ENCODE measurements around the gene RNF130.
"Not testable (repeated sequence)": the region's sequence is repeated elsewhere in the genome, so short reads cannot be mapped to it uniquely, and the experiment has no call there.

RNF130 gene

GRCh38 chr5:180102636-180103035 lies 31.1 kb upstream of the RNF130 start:
- no peak for DNase-seq

- DNase-seq = no peak
Observed at GRCh38 chr5:180101451-180102105, 30.0 kb upstream of the RNF130 start.

- DNase-seq = no peak
Observed at GRCh38 chr5:180100621-180101450, 29.3 kb upstream of the RNF130 start.

- no peak for DNase-seq
Observed at GRCh38 chr5:180099733-180100611, 28.4 kb upstream of the RNF130 start.

GRCh38 chr5:180098991-180099732 lies 27.6 kb upstream of the RNF130 start:
- no peak for DNase-seq

GRCh38 chr5:180098526-180098925 lies 27.0 kb upstream of the RNF130 start:
- DNase-seq = no peak

GRCh38 chr5:180097926-180098325 lies 26.4 kb upstream of the RNF130 start:
- no peak for DNase-seq

- DNase-seq = no peak
Observed at GRCh38 chr5:180097163-180097894, 25.8 kb upstream of the RNF130 start.

GRCh38 chr5:180096616-180097015 lies 25.1 kb upstream of the RNF130 start:
- no peak for DNase-seq

GRCh38 chr5:180095545-180095944 lies 24.0 kb upstream of the RNF130 start:
- no peak for DNase-seq

- DNase-seq = no peak
Observed at GRCh38 chr5:180093651-180094382, 22.3 kb upstream of the RNF130 start.

- DNase-seq = no peak
Observed at GRCh38 chr5:180093241-180093640, 21.7 kb upstream of the RNF130 start.

- DNase-seq = no peak
Observed at GRCh38 chr5:180090769-180091546, 19.4 kb upstream of the RNF130 start.

- DNase-seq = peak; percentile 86
Observed at GRCh38 chr5:180090098-180090768, 18.7 kb upstream of the RNF130 start.

- DNase-seq = not testable (repeated sequence)
Observed at GRCh38 chr5:180089628-180090027, 18.1 kb upstream of the RNF130 start.

GRCh38 chr5:180088561-180088960 lies 17.0 kb upstream of the RNF130 start:
- no peak for DNase-seq

- no peak for DNase-seq
Observed at GRCh38 chr5:180086816-180087399, 15.3 kb upstream of the RNF130 start.

GRCh38 chr5:180085837-180086236 lies 14.3 kb upstream of the RNF130 start:
- DNase-seq = no peak

Measured in activated CD8-positive, alpha-beta memory T cell treated with anti-CD3 and anti-CD28 coated beads, Interleukin-2, amount 50 U/mL, for 4 hours (primary cell).